ENCODE results near the gene ANKRD27.
"Not testable (repeated sequence)": the region's sequence is repeated elsewhere in the genome, so short reads cannot be mapped to it uniquely, and the experiment has no call there.

- TF ChIP-seq CTCF, POLR2A (IDR thresholded peaks at IDR 0.05): not testable (repeated sequence)
Observed at GRCh38 chr19:32694851-32695250, 19.9 kb upstream of the ANKRD27 start.

Data from heart left ventricle (tissue), 13 donors.